ENCODE results near the gene AREG.

- TF ChIP-seq, protein P1, sequence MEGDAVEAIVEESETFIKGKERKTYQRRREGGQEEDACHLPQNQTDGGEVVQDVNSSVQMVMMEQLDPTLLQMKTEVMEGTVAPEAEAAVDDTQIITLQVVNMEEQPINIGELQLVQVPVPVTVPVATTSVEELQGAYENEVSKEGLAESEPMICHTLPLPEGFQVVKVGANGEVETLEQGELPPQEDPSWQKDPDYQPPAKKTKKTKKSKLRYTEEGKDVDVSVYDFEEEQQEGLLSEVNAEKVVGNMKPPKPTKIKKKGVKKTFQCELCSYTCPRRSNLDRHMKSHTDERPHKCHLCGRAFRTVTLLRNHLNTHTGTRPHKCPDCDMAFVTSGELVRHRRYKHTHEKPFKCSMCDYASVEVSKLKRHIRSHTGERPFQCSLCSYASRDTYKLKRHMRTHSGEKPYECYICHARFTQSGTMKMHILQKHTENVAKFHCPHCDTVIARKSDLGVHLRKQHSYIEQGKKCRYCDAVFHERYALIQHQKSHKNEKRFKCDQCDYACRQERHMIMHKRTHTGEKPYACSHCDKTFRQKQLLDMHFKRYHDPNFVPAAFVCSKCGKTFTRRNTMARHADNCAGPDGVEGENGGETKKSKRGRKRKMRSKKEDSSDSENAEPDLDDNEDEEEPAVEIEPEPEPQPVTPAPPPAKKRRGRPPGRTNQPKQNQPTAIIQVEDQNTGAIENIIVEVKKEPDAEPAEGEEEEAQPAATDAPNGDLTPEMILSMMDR (IDR thresholded peaks at IDR 0.05; ENCODE audit: low read length) = no peak
- TF ChIP-seq EZH2 (optimal IDR thresholded peaks at IDR 0.05; ENCODE audit: low read depth, low read length) (no peak), EZH2phosphoT487 (IDR thresholded peaks at IDR 0.05; ENCODE audit: low read length) (no peak)
These were observed 4.8 kb downstream of the AREG start for GRCh38 chr4:74449571-74450297.
